H9 (cell line): ENCODE measurements around the gene PTPRJ. TPM values are rescaled to one million over a fixed set of nuclear protein-coding genes. Genes with fewer than 3 reads are reported as not detected.

ENCODE experiments used
- DNase-seq: peaks from one replicate; pipeline ENCODE4 v3.0.0-alpha.2; 2017
- H2AFZ ChIP-seq: one replicate; pipeline ENCODE4 v1.6.1; 2013; ENCODE audit warnings: mild to moderate bottlenecking, low read length, control low read depth, moderate library complexity
- H2AK5ac ChIP-seq: 2 replicates; pipeline ENCODE4 v1.6.1; 2013; ENCODE audit warnings: low read length, control low read depth, mixed read lengths; ENCODE audit not compliant: insufficient read length
- H2BK120ac ChIP-seq: one replicate; pipeline ENCODE4 v1.6.1; 2013; ENCODE audit warnings: low read depth, mild to moderate bottlenecking, low read length, control low read depth, inconsistent platforms; ENCODE audit not compliant: poor library complexity, severe bottlenecking
- H2BK12ac ChIP-seq: 2 replicates; pipeline ENCODE4 v1.6.1; 2013; ENCODE audit warnings: low read length, control low read depth, mixed read lengths, low read depth; ENCODE audit not compliant: insufficient read length
- H2BK15ac ChIP-seq: 2 replicates; pipeline ENCODE4 v1.6.1; 2013; ENCODE audit warnings: low read depth, low read length, control low read depth
- H2BK20ac ChIP-seq: one replicate; pipeline ENCODE4 v1.6.1; 2013; ENCODE audit warnings: low read depth, mild to moderate bottlenecking, low read length, control low read depth, inconsistent platforms; ENCODE audit not compliant: poor library complexity, severe bottlenecking
- H2BK5ac ChIP-seq: 2 replicates; pipeline ENCODE4 v1.6.1; 2013; ENCODE audit warnings: low read length, control low read depth, mixed read lengths; ENCODE audit not compliant: insufficient read length
- H3K14ac ChIP-seq: 2 replicates; pipeline ENCODE4 v1.6.1; 2013; ENCODE audit warnings: low read length, control low read depth; ENCODE audit not compliant: insufficient read depth
- H3K18ac ChIP-seq: 2 replicates; pipeline ENCODE4 v1.6.1; 2013; ENCODE audit warnings: low read depth, mild to moderate bottlenecking, mixed read lengths, low read length, control low read depth; ENCODE audit not compliant: insufficient read length
- H3K23ac ChIP-seq: 2 replicates; pipeline ENCODE4 v1.6.1; 2013; ENCODE audit warnings: low read length, control low read depth, mixed read lengths, low read depth; ENCODE audit not compliant: insufficient read length
- H3K23me2 ChIP-seq: 2 replicates; pipeline ENCODE4 v1.6.1; 2013; ENCODE audit warnings: low read depth, mild to moderate bottlenecking, mixed read lengths, low read length, control low read depth; ENCODE audit not compliant: insufficient read length, poor library complexity, severe bottlenecking
- H3K27ac ChIP-seq: 2 replicates; pipeline ENCODE4 v1.5.1; 2013; ENCODE audit warnings: low read length, control low read depth, mixed read lengths, low read depth; ENCODE audit not compliant: insufficient read length
- H3K27me3 ChIP-seq: 2 replicates; pipeline ENCODE4 v1.6.1; 2013; ENCODE audit warnings: low read length, control low read depth, inconsistent platforms; ENCODE audit not compliant: insufficient read depth
- H3K4ac ChIP-seq: 2 replicates; pipeline ENCODE4 v1.6.1; 2013; ENCODE audit warnings: low read depth, mild to moderate bottlenecking, control low read depth, inconsistent platforms, low read length, moderate library complexity
- H3K4me1 ChIP-seq: 2 replicates; pipeline ENCODE4 v1.6.1; 2013; ENCODE audit warnings: low read length, control low read depth, inconsistent platforms; ENCODE audit not compliant: insufficient read depth
- H3K4me2 ChIP-seq: 2 replicates; pipeline ENCODE4 v1.6.1; 2013; ENCODE audit warnings: low read length, control low read depth, mixed read lengths; ENCODE audit not compliant: insufficient read length, insufficient read depth
- H3K56ac ChIP-seq: 2 replicates; pipeline ENCODE4 v1.6.1; 2013; ENCODE audit warnings: low read depth, mild to moderate bottlenecking, mixed read lengths, low read length, control low read depth; ENCODE audit not compliant: insufficient read length
- H3K79me1 ChIP-seq: 2 replicates; pipeline ENCODE4 v1.6.1; 2013; ENCODE audit warnings: low read depth, mild to moderate bottlenecking, moderate library complexity, low read length, control low read depth, inconsistent platforms; ENCODE audit not compliant: insufficient read depth, poor library complexity, severe bottlenecking
- H3K79me2 ChIP-seq: 2 replicates; pipeline ENCODE4 v1.6.1; 2013; ENCODE audit warnings: low read length, control low read depth, inconsistent platforms; ENCODE audit not compliant: insufficient read depth
- H3K9ac ChIP-seq: 2 replicates; pipeline ENCODE4 v1.6.1; 2013; ENCODE audit warnings: low read length, control low read depth, mixed read lengths; ENCODE audit not compliant: insufficient read length; ENCODE audit errors: extremely low read depth
- H3K9me3 ChIP-seq: one replicate; pipeline ENCODE4 v1.6.1; 2013; ENCODE audit warnings: low read depth, low read length, inconsistent platforms; ENCODE audit not compliant: control insufficient read depth
- H3T11ph ChIP-seq: one replicate; pipeline ENCODE4 v1.6.1; 2013; ENCODE audit warnings: mild to moderate bottlenecking, low read length, control low read depth, inconsistent platforms
- H4K20me1 ChIP-seq: one replicate; pipeline ENCODE4 v1.6.1; 2013; ENCODE audit not compliant: control insufficient read depth, insufficient read length, insufficient read depth
- H4K5ac ChIP-seq: 2 replicates; pipeline ENCODE4 v1.6.1; 2013; ENCODE audit warnings: low read depth, mild to moderate bottlenecking, mixed read lengths, low read length, control low read depth; ENCODE audit not compliant: insufficient read length
- H4K8ac ChIP-seq: replicated peaks from 2 replicates; pipeline ENCODE4 v1.6.1; 2013; ENCODE audit warnings: low read length, control low read depth, mixed read lengths, low read depth; ENCODE audit not compliant: insufficient read length
- H4K91ac ChIP-seq: 2 replicates; pipeline ENCODE4 v1.6.1; 2013; ENCODE audit warnings: low read depth, mild to moderate bottlenecking, moderate library complexity, mixed read lengths, low read length, control low read depth; ENCODE audit not compliant: insufficient read length
- H3K27ac Mint-ChIP-seq, 3 experiments: 2 replicates in 2 of 3; 3 replicates in 1 of 3; pipeline ENCODE4 v1.8.0; 2020 to 2021; ENCODE audit warnings: mixed read lengths in 3 of 3, mild to moderate bottlenecking in 1 of 3, moderate library complexity in 1 of 3
- H3K27me3 Mint-ChIP-seq: 2 replicates; pipeline ENCODE4 v1.8.0; 2021; ENCODE audit warnings: low read depth, mild to moderate bottlenecking, moderate library complexity, mixed read lengths
- H3K36me3 Mint-ChIP-seq, 3 experiments: 2 replicates in 2 of 3; 3 replicates in 1 of 3; pipeline ENCODE4 v1.8.0; 2020 to 2021; ENCODE audit warnings: low read depth in 3 of 3, mixed read lengths in 3 of 3; ENCODE audit not compliant: insufficient read depth in 1 of 3
- H3K4me1 Mint-ChIP-seq, 2 experiments: 2 replicates each; pipeline ENCODE4 v1.8.0; 2020; ENCODE audit warnings: mixed read lengths in 2 of 2
- H3K4me3 Mint-ChIP-seq, 2 experiments: 2 replicates in 1 of 2; 3 replicates in 1 of 2; pipeline ENCODE4 v1.8.0; 2020 to 2021; ENCODE audit warnings: mild to moderate bottlenecking in 2 of 2, mixed read lengths in 2 of 2, moderate library complexity in 1 of 2
- H3K9me3 Mint-ChIP-seq, 2 experiments: 2 replicates in 1 of 2; 3 replicates in 1 of 2; pipeline ENCODE4 v1.8.0; 2020; ENCODE audit warnings: mild to moderate bottlenecking in 2 of 2, mixed read lengths in 2 of 2, moderate library complexity in 1 of 2
- total RNA-seq: library from RNA; stranded (reverse); gene quantifications from 2 replicates; pipeline ENCODE4 v1.2.1, GENCODE V29; 2021
- TF ChIP-seq, protein P1 (sequence below): fragments of 200-600 bp; sonication (generic); conservative IDR thresholded peaks from 3 replicates; pipeline ENCODE4 v1.8.0; 2021; ENCODE audit warnings: antibody characterized with exemption, mild to moderate bottlenecking

PTPRJ gene
- total RNA-seq, 1 experiment from 2014 or later, result 10.6 TPM

DNA sequence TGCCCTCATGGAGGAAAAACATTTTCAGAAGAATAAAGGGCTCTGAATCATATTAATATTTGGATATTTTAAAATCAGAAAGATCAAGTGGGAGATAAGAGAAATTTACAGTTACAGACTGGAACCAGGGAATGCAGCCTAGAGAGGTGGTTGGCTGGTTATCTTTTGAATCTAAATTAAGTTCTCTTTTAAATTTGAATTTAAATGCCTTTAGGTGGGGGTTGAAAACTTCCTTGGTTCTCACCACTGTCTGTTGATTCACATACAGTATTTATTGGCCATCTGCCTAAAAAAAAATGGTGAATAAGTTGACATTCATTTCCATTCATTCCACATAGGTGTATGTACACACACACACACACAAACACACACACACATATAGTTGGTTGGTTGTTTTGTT lies 35.7 kb upstream of the PTPRJ start:
- no peak overlapping the region for H2BK15ac ChIP-seq
- H2BK12ac ChIP-seq, result no peak overlapping the region
- no peak overlapping the region for H2AFZ ChIP-seq
- Mint-ChIP-seq H3K4me3 (peak overlapping the region; percentile 33 to 70; a peak in 2 of 5 replicates), H3K9me3 (no peaks in the 10 kb centered on the region; a peak in 2 of 5 replicates), H3K36me3 (no peaks in the 10 kb centered on the region), H3K27ac (peak overlapping the region; percentile 44 to 95 (median 85); a peak in 5 of 7 replicates), H3K4me1 (peaks cover 38 to 52% of the 10 kb centered on the region in 2 experiments), H3K27me3 (peaks cover 2% of the 10 kb centered on the region; the same call in 1 of the 2 replicates)
- DNase-seq, result no peak
- H3T11ph ChIP-seq, result no peak overlapping the region
- H3K4me2 ChIP-seq, result peak overlapping the region; percentile 50
- no peaks in the 10 kb centered on the region for H3K27me3 ChIP-seq
- H3K79me2 ChIP-seq, result no peaks in the 10 kb centered on the region
- H4K8ac ChIP-seq, result no peak overlapping the region
- H3K79me1 ChIP-seq, result no peaks in the 10 kb centered on the region
- no peak overlapping the region for H2BK120ac ChIP-seq
- H3K18ac ChIP-seq, result no peak overlapping the region
- TF ChIP-seq, protein P1, sequence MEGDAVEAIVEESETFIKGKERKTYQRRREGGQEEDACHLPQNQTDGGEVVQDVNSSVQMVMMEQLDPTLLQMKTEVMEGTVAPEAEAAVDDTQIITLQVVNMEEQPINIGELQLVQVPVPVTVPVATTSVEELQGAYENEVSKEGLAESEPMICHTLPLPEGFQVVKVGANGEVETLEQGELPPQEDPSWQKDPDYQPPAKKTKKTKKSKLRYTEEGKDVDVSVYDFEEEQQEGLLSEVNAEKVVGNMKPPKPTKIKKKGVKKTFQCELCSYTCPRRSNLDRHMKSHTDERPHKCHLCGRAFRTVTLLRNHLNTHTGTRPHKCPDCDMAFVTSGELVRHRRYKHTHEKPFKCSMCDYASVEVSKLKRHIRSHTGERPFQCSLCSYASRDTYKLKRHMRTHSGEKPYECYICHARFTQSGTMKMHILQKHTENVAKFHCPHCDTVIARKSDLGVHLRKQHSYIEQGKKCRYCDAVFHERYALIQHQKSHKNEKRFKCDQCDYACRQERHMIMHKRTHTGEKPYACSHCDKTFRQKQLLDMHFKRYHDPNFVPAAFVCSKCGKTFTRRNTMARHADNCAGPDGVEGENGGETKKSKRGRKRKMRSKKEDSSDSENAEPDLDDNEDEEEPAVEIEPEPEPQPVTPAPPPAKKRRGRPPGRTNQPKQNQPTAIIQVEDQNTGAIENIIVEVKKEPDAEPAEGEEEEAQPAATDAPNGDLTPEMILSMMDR, result no peak
- H2AK5ac ChIP-seq, result no peak overlapping the region
- no peak overlapping the region for H3K9ac ChIP-seq
- H3K14ac ChIP-seq, result no peak overlapping the region
- H3K56ac ChIP-seq, result no peak overlapping the region
- no peak overlapping the region for H3K23ac ChIP-seq
- H3K23me2 ChIP-seq, result no peaks in the 10 kb centered on the region
- no peak overlapping the region for H2BK20ac ChIP-seq
- H3K4ac ChIP-seq, result no peak overlapping the region
- H4K5ac ChIP-seq, result no peak overlapping the region
- H4K20me1 ChIP-seq, result no peaks in the 10 kb centered on the region
- H3K27ac ChIP-seq, result no peak overlapping the region
- H3K9me3 ChIP-seq, result no peaks in the 10 kb centered on the region
- H4K91ac ChIP-seq, result no peak overlapping the region
- H3K4me1 ChIP-seq, result peaks cover 3% of the 10 kb centered on the region; the same call in 1 of the 2 replicates
- no peak overlapping the region for H2BK5ac ChIP-seq
